HG03175 (cell line): ENCODE data around the gene PYROXD2.
A peak's percentile ranks its signal among the peaks of the same experiment; 100 is the strongest.
"Not testable (repeated sequence)": the region's sequence is repeated elsewhere in the genome, so short reads cannot be mapped to it uniquely, and the experiment has no call there.

Source experiments
- ATAC-seq: cut with Tn5 transposase; IDR thresholded peaks from one replicate; pipeline ENCODE4 v1.9.1; 2021; ENCODE audit warnings: mild to moderate bottlenecking, moderate library complexity; ENCODE audit not compliant: unreplicated experiment

Gene PYROXD2

DNA sequence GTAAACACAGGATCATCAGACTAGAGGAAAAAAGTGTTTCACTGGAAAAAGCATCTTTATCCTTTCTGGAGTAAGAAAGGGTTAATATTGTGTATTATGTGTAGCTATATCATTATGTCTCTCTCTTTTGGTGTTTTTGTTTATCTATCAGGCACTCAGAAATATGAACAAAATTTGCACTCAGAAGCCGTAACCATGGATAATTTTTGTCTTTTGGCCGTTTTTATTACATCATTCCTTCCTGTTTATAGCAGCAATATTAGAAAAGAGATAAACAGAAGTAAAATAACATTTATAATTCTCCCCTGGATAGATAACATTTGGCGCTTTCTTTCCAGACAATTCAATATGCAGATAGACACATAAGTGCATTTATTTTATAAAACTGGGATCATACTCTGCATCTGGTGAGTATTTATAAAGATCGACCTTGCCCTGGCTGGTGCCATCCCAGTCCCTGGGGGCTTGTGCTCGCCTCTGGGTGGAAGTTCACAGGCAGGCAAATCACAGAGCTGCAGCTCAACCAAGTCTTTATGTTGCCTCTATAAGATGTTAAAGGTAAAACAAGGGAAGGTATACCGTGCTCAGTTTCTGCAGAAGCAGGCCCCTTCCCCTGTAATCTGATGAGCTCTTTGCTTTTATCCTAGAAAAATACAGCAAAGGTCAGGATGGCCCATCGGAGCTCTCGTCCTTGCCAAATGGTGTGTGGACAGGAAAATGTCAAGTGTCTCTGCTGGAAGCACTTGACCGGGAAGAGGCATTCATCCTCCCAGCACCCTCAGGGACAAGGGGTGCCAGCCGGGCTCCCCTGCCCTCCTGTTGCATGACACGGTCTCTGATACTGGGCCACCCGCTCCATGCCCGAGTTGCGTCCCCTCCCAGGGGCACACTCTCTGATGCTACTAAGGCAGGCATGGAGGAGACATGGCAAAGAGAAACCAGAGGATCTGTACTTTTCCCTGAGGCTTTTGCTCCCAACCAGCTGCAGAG is 43.9 kb downstream of the PYROXD2 start:
- no peak for ATAC-seq

GRCh38 chr10:98369801-98370200 is 45.2 kb downstream of the PYROXD2 start:
- ATAC-seq, result no peak

DNA sequence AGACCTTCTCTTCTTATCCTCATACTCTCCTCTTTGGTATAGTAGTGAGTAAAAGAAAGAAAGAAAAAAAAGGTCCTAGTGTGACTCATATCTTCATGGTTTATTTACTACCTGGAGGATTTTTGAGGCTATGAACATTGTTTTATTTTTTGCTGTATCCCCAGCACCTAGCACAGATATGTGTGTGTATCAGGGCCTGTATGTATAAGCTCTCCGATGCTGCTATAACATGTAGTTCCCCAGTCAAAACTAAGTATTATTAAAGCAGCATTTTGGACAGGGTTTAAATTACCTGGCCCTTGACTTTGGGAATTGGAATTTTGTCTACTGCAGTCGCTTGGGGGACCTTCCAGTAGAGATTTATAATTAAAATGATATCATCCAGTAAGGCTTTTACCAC is 46.3 kb downstream of the PYROXD2 start:
- ATAC-seq, result no peak

DNA sequence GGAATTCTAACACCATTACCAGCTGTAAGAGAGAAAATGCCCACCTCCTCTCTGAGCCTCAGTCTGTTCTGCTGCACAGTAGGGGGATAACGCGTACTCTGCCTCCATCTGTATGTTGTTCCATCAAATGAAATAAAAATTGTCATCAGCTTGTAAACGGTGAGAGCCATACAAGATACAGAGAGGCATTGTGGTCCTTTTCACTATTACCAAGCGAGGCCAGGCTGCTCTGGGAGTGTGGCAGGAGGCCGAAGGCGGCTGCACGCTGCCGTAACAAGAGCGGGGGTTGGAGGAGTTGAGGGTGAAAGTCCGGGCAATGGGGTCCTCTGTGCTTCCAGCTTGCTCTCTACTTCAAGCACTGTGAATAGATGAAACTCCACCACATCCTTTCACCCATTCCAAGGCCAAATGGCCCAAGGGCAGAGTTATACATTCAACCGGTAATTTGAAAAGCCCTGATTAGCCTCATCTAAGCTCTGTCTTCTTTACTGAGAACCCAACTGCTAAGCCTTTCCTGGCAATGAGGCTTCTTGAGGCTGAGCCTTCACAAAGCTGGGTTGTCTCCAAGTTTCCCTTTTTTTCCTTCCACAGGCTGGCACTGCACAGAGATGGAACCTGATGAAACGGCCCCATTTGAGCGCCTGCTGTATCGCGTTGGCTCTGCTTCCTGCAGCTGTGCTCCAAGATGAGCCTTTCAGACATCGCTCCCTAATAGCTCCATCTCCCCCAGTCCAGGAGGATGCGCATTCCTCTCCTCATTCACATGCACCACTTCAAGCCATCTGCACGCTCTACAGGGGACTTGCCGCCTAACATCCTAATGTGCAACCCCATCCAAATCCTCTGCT is 47.2 kb downstream of the PYROXD2 start:
- ATAC-seq, result no peak

GRCh38 chr10:98366062-98366530 is 48.9 kb downstream of the PYROXD2 start:
- no peak for ATAC-seq

DNA sequence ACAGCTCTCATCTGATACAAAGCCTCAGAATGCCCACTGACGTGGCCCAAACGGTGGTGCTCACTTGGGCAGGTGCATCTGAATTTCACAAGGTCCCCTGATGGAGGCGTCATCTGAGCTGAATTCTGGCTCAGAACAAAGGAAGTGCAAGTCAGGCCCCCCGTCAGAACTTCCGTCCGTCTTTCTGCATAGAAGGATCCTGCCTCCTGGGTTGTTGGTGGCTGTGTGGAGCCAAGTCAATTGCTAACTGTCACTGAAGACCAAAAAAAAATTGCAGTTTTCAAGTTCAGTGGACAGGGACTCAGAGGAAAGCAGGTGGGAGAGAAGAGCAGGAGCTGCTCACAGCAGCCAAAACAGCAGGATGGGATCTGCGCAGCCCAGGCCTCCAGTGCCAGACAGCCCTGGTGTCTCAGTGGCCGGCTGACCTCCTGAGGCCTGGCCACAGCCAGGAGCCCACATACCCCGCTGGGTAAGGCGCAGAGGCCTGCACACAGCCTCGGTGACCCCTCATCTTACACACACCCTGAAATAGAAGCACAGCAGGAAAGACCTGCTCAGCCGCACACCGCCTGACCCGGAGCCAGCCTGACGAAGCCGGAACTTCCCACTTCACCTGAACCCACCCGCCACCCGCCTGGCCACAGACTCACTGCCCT is 49.4 kb downstream of the PYROXD2 start:
- ATAC-seq, result no peak

DNA sequence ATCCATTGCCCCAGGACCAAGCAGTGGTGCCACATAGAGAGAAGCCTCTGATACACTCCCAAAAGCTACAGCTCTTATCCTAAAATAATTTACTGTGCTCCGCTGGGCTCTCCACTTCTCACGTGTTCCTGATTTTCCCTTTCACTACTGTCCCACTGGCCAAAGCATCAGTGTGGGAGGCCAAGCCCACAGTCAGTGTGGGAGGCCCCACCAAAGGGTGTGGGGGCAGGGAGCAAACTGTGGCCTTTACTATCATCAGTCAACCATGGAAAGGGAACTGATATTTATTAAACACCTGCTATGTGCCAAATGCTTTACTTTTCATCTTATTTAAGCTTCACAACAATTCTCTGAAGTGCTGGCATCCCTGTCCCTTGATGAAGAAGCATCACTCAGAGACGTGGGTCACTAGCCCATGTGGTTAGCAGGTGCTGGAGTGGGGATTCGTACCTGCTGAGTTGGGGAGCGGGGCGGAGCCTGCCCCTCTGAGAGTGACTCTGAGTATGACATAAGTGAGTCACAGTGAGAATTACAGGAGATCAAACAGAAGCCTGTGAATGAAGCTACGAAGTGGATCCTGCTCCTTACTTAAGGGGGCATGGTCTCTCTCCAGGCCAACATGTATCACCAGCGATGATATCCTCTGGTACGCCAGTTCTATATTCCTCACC is 50.4 kb downstream of the PYROXD2 start:
- no peak for ATAC-seq

DNA sequence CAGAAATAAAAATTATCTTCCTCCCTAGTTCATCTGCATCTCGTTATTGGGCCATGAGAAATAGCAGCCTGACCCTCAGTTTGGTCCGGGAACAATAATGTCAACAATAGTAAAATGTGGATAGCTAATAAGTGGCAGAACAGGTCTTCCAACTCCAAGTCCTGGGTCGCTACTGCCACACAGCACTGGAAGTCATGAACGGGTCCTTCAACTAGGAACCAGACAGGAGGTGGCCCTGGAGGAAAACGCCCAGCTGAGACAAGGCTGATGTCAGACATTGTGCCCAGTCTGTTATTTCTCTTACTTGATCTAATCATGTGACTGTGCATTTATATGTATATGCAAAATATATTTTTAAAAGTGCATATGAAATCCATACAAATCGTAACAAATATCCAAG is 51.8 kb downstream of the PYROXD2 start:
- no peak for ATAC-seq

- no peak for ATAC-seq
Observed at GRCh38 chr10:98361131-98362025, 53.6 kb downstream of the PYROXD2 start.

DNA sequence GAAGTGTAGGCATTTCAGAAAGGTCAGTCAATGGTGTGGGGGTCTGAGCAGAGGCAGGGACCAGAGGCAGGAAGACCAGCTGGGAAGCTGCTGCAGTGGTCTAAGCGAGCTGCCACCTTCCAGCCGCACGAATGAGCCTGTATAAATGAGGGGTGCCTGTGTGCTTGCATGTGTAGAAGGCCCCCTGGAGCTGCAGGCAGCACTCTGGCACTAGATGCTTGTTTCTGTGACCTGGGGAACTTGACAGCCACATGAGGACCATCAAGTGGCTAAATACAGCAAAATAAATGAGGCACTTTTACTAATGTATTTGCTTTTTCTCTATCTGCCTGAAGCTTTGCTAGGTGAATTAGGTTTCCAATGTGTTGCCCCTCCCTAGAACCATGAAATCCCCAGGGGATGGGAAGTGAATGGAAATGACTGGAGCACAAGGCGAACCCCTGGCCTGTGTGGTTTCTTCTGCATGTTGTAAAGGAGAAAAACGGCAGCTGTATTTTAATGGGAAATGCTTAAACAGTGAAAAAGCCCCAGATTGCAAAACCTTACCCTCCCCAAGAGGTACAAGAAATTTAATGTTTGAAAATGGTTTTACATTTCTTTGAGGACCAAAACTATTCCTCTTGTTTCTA is 57.7 kb downstream of the PYROXD2 start:
- no peak for ATAC-seq

- ATAC-seq, result no peak
Observed at GRCh38 chr10:98354491-98354890, 60.5 kb downstream of the PYROXD2 start.

DNA sequence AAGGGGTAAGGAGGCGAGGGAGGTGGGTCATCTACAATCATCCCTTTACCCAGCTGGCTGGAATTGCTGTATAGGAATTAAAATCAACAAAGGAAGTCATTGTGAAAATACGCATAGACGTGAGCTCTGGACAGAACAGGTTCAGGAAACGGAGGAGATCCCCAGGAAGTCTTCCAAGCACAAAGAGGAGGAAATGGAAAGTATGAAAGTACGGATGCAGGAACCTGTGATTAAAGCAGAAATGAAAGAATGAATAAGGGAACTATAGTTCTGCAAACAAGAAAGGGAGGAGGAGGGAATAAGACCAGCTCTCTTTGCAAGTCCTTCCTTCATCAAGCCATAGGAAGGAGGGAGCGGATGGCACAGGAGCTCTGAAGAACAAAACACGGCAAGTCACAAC is 61.8 kb downstream of the PYROXD2 start:
- no peak for ATAC-seq

DNA sequence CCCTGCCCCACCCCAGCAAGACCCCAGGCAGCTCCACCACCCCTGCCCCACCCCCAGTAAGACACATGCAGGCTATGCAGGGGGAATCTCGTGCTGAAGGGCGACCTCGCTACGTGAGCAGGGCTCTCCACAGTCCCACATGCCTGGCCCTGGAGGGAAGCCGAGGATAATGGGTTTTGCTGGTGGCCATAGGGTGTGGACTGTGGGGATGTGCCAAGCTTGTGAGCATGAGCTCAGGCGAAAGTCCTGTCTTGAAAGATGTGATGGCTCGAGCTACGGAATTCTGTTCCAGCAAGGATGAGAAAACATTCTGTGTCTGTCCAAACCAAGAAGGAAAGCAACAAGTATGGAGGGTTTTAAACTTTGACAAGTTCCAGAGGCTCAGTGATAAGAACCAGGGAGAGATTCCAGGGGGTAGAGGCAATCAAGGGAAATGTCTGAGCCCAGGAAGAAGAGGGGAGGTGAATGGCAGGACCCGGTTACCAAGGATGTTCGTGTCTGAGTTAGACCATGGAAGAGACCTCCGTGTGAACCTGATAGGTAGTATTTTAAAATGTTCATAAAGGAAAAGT is 63.1 kb downstream of the PYROXD2 start:
- ATAC-seq, result no peak

GRCh38 chr10:98349508-98349922 is 65.5 kb downstream of the PYROXD2 start:
- ATAC-seq, result peak; percentile 79

GRCh38 chr10:98346847-98347246 is 68.1 kb downstream of the PYROXD2 start:
- ATAC-seq, result no peak

- no peak for ATAC-seq
Observed at GRCh38 chr10:98344589-98345038, 70.4 kb downstream of the PYROXD2 start.

DNA sequence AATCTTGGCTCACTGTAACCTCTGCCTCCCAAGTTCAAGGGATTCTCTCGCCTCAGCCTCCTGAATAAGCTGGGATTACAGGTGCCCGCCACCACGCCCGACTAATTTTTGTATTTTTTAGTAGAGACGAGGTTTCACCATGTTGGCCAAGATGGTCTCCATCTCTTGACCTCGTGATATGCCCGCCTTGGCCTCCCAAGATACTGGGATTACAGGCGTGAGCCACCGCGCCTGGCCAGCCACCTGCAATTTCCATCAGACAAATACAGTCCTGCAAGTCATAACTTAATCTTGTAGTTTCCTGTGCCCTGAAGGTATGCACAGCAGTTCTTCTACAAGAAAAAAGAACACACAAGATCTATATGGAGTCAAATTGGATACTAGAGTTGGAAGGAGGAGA is 73.3 kb downstream of the PYROXD2 start:
- ATAC-seq, result not testable (repeated sequence)

- ATAC-seq, result no peak
Observed at GRCh38 chr10:98340940-98341310, 74.1 kb downstream of the PYROXD2 start.
